NB4 (cell line): ENCODE measurements around the gene FAM227B.

Experiments used
- CTCF ChIP-seq: IDR thresholded peaks from one replicate; pipeline ENCODE4 v1.5.1; 2012; ENCODE audit warnings: low read depth, low read length
- MAX ChIP-seq: IDR thresholded peaks from 2 replicates; pipeline ENCODE4 v1.6.1; 2011; ENCODE audit warnings: low read depth, low read length
- MYC ChIP-seq: IDR thresholded peaks from 2 replicates; pipeline ENCODE4 v1.6.1; 2011; ENCODE audit warnings: low read depth, low read length
- POLR2A ChIP-seq: IDR thresholded peaks from 2 replicates; pipeline ENCODE4 v1.6.1; 2011; ENCODE audit warnings: mild to moderate bottlenecking; ENCODE audit not compliant: insufficient read length; ENCODE audit errors: extremely low read depth

- TF ChIP-seq CTCF (no peak), MYC (no peak), POLR2A (no peak), MAX (no peak)
These were observed 195.7 kb downstream of the FAM227B start for GRCh38 chr15:49424954-49425353.
